Measurements from ENCODE around the gene ESRP2. TPM values are rescaled to one million over a fixed set of nuclear protein-coding genes. Genes with fewer than 3 reads are reported as not detected.

ESRP2 gene
- total RNA-seq, 1 donor from 2014 or later = 82.1 TPM

- no peak for ATAC-seq
These were observed 19.7 kb downstream of the ESRP2 start for GRCh38 chr16:68216240-68216639.

- peak; percentile 63 for ATAC-seq
These were observed 20.6 kb downstream of the ESRP2 start for GRCh38 chr16:68215302-68215701.

DNA sequence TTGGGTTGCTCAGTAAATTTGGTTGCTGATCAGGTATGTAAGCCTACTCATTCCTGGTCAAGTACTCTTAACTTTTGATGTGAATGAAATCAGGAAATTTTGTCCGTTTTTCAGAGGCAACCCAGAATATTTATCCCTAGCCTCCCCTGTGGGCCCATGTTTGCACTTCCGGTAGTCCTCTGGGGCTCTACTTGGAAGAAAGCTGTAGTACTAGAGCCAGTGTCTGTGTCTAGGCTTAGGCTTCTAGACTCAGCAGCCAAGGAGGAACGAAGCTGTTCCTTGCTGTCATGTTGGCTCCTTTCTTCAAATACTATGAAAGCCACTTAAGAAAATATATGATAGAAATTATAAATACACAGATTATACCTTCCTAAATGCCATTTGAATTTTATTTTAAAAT, 21.2 kb downstream of the ESRP2 start:
- ATAC-seq = no peak

DNA sequence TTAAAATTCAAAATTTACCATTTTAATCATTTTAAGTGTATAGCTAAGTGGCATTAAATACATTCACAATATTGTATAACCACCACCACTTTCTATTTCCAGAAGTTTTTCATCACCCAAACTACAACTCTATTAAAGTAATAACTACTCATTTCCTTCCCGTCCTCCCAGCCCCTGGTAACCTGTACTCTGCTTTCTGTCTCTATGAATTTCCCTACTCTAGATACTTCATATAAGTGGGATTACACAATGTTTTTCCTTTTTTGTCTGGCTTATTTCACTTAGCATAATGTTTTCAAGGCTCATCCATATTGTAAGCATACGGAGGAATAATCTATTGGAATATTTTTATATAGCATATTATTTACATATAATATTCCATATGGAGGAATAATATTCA, 29.7 kb downstream of the ESRP2 start:
- no peak for ATAC-seq

- no peak for ATAC-seq
These were observed 33.8 kb downstream of the ESRP2 start for GRCh38 chr16:68202091-68202519.

GRCh38 chr16:68200088-68200783, 35.7 kb downstream of the ESRP2 start:
- peak; percentile 41 for ATAC-seq

GRCh38 chr16:68197250-68197649, 38.7 kb downstream of the ESRP2 start:
- no peak for ATAC-seq

DNA sequence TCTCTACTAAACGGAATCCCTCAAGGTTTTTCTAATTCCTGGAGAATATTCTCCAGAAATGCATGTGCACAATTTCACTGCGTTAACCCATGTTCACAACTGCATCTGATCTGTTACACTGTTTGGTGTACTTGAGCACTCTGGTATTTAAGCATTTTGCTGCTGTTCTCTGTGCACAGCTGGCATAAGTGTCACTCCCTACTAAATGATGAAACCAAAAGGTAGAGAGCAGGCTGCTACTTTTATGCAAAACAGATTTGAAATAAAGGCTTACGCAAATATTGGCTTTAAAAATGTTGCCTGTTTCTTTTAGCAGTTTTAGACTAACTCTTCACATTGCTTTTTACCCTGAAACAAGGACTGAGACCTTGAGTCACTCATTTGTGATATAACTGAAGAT, 41.7 kb downstream of the ESRP2 start:
- no peak for ATAC-seq

DNA sequence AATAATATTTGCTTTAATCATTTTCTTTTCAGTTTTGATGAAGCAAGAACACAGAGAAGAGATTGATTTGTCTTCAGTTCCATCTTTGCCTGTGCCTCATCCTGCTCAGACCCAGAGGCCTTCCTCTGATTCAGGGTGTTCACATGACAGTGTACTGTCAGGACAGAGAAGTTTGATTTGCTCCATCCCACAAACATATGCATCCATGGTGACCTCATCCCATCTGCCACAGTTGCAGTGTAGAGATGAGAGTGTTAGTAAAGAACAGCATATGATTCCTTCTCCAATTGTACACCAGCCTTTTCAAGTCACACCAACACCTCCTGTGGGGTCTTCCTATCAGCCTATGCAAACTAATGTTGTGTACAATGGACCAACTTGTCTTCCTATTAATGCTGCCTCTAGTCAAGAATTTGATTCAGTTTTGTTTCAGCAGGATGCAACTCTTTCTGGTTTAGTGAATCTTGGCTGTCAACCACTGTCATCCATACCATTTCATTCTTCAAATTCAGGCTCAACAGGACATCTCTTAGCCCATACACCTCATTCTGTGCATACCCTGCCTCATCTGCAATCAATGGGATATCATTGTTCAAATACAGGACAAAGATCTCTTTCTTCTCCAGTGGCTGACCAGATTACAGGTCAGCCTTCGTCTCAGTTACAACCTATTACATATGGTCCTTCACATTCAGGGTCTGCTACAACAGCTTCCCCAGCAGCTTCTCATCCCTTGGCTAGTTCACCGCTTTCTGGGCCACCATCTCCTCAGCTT, 45.0 kb downstream of the ESRP2 start:
- no peak for ATAC-seq

DNA sequence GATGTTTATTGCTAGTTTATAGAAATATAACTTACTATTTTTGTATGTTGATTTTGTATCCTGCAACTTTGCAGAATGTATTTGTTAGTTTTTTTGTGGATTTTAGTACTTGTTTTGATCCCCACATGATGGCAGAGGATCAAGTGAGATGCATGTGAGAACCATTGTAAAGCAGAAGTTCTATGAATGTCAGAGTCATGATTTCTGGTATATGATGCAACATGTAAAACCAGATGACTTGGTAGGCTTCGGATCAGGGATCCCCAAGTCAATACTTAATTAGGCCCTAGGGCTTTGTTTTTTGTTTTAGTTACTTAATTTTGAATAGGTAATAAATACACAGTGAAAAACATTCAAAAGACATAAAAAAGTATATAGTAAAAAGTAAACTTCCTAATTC, 45.8 kb downstream of the ESRP2 start:
- ATAC-seq = no peak

GRCh38 chr16:68188170-68188569, 47.8 kb downstream of the ESRP2 start:
- no peak for ATAC-seq

- no peak for ATAC-seq
These were observed 48.4 kb downstream of the ESRP2 start for GRCh38 chr16:68187505-68187904.

DNA sequence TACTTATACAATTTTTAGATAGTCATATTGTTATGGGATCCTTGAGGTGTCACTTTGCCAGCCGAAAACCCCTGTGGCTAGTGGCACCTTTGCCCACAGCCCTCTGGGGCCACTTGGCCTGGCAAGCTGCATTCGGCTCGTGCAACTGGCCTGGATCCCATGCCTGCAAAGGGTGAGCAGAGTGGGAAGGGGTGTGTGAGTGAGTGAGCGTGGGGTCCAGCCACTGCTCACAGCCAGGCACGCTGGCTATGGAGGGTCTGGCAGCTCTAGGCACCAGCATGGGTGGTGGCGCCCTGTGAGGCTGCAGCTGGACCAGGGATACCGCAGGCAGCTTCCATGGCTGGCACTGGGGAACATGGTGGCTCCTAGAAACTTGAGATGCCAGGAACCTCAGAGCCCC, 49.0 kb downstream of the ESRP2 start:
- no peak for ATAC-seq

GRCh38 chr16:68183046-68183445, 52.9 kb downstream of the ESRP2 start:
- ATAC-seq = no peak

- ATAC-seq = no peak
These were observed 56.1 kb downstream of the ESRP2 start for GRCh38 chr16:68179855-68180254.

DNA sequence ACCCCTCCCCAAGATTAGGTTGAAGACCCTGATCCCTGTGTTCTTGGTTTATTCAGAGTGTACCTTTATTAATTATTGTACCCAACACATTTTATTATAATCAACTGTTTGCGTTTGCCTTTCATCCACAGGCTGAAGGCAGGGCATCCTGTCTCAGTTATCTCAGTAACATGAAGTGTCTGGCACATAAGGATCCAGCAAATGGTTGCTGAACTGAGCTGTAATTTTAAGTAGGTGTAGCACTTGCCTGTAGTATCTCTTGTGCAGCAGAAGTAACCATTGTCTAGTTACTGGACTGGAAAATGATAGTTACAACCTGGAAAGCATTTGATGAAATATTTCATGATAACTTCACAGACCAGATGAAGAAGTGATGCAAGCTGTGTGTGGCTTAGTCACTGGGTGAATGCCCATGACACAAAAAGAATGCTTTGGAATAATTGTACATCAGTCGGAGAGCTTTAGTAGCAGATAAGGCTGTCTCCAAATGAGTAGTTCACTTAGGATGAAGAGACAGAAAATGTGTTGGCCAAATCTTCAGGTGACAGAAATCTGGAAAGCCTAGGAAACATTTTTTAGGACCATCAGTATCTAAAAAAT, 56.6 kb downstream of the ESRP2 start:
- no peak for ATAC-seq

Other genes with a start within 250 kb of the ESRP2 start
- 0.68 TPM for gene DPEP2, start 236.6 kb downstream of the ESRP2 start, total RNA-seq
- gene DPEP2NB, start 220.2 kb downstream of the ESRP2 start, total RNA-seq = not detected
- gene DDX28, start 212.9 kb downstream of the ESRP2 start, total RNA-seq = 12.1 TPM
- 17.4 TPM for gene DUS2, start 212.8 kb downstream of the ESRP2 start, total RNA-seq
- gene NFATC3, start 150.8 kb downstream of the ESRP2 start, total RNA-seq = 17.6 TPM
- gene PLA2G15, start 9.2 kb upstream of the ESRP2 start, total RNA-seq = 4.8 TPM
- gene SLC7A6, start 28.4 kb upstream of the ESRP2 start, total RNA-seq = 4.7 TPM
- gene SLC7A6OS, start 74.8 kb upstream of the ESRP2 start, total RNA-seq = 8.1 TPM
- 14.8 TPM for gene PRMT7, start 74.9 kb upstream of the ESRP2 start, total RNA-seq
- 0.52 TPM for gene SMPD3, start 212.4 kb upstream of the ESRP2 start, total RNA-seq

Data from esophagus mucosa (tissue), 1 donor.